ENCODE results near the gene CAMSAP1.

The CAMSAP1 gene

DNA sequence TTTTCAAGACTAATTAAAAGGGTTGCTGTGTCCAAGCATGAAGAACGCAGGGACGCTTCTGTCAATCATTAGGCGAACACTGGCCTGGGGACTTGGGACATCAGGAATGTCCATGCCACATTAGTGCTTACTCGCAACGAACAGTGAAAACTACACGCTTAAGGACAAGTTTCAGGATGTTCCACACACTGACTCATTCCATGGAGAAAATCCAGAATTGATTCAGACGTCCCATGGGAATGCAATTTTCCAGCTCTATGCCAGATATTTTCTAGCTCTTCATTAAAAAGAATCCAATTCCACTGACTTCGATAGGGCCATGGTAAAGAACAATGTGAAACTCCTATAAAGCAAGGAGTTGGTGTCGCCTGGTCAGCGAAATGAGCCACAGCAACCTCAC lies 98.2 kb downstream of the CAMSAP1 start:
- no peak for DNase-seq

GRCh38 chr9:135805422-135806022 lies 101.8 kb downstream of the CAMSAP1 start:
- DNase-seq, result peak; percentile 7

DNA sequence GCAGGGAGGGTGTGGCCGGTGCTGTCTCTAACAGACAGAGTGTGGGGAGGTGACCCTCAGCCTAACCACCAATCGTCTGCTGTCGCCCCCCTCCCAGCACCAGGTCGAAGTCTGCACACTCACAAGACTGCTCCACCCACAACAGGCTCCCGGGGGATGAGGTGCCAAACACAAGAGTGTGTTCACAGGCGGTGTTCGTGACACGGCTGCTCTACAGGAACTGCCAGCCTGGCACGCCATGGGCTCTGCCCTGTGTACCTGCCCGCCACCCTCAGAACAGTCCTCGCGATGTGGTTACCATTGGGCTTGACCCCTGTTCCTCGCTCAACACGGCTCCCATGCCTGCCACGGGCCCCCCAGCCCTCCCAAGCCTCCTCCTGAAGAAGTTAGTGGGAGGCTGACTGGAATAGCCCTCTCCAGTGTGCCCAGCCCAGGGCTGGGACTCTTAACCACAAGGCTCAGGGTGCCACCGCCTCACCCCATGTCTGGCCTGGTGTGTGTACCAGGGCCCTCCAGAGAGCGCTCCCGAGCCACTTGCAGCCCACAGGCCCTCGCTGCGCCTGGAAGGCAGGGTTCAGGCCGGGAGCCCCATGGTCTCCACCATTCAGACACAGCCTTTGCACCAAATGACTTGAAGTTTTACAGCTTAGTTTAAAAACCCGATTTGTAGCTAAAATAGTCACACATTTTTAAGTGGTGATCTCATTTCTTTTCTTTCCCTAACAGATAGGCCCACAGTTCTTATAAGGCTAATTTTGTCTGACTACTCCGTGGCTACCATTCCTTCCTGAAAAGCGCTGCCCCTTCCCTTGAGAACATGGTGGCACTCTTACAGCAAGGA lies 102.5 kb downstream of the CAMSAP1 start:
- no peak for DNase-seq

GRCh38 chr9:135803441-135803840 lies 103.9 kb downstream of the CAMSAP1 start:
- no peak for DNase-seq

GRCh38 chr9:135802876-135803419 lies 104.4 kb downstream of the CAMSAP1 start:
- no peak for DNase-seq

- no peak for DNase-seq
Measured at GRCh38 chr9:135801070-135801469, 106.3 kb downstream of the CAMSAP1 start.

GRCh38 chr9:135799261-135799660 lies 108.1 kb downstream of the CAMSAP1 start:
- no peak for DNase-seq

DNA sequence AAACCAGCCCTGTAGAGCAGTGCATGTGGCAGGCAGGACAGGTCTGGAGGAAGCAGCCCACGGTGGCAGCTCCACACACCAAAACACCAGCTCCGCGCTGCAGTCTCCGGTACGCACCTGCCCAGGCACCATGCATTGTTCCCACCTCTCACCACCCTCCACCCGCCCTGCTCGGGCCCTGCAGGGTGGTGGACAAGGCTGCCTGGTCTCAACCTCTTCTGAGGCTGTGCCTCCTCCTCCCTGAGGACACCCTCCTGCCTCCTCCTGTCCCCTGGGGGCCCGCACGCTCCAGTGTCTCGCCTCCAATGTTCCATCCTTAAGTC lies 109.1 kb downstream of the CAMSAP1 start:
- DNase-seq, result no peak

- DNase-seq, result peak; percentile 43
Measured at GRCh38 chr9:135797507-135798262, 109.7 kb downstream of the CAMSAP1 start.

DNA sequence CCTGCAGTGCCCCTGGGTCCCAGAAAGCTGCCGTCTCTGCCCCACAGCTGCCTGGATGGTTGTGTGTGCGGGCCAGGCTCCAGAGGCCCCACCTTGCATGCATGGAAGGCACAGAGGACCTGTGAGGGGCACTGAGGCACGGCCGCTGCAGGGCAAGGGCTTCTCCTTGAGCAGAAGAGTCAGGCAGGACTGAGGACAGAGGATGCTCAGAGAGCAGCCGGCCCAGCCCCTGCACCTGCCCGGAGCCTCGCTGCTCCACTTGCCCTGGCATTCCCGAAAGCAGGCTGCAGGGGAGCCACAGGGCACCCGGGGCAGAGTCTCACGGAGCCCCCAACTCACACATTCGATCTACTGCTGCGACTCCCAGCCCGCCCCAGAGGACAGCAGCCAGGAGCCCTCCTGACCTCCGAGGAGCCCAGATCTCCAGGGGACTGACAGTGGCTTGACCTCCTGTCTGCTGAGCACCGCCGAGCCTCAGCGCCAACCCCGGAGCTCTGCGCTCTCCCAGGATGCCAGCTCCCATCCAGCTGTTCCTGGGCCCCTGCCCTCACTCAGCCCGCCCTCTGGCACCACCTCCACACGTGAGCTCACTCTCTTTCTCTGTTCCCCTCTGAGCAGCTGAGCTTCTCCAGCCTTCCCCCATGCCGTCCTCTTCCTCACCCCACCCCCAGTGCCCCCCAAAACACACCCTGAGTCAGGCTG lies 110.4 kb downstream of the CAMSAP1 start:
- no peak for DNase-seq

DNA sequence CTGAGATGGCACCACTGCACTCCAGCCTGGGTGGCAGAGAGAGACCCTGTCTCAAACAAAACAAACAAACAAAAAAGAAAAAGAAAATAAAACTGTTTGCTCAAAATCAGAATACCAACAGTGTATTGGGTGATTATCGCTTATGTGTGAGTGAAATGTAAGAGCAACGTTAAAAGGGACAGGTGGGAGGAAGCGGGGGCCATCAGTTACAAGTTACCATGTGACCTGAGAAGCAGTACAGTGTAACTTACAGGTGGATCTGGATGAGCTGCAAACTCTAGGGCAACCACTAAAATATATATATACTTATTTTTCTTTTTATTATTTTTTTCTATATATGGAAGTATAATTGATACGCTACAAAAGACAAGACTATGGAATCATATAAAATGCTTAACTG lies 112.0 kb downstream of the CAMSAP1 start:
- no peak for DNase-seq

DNA sequence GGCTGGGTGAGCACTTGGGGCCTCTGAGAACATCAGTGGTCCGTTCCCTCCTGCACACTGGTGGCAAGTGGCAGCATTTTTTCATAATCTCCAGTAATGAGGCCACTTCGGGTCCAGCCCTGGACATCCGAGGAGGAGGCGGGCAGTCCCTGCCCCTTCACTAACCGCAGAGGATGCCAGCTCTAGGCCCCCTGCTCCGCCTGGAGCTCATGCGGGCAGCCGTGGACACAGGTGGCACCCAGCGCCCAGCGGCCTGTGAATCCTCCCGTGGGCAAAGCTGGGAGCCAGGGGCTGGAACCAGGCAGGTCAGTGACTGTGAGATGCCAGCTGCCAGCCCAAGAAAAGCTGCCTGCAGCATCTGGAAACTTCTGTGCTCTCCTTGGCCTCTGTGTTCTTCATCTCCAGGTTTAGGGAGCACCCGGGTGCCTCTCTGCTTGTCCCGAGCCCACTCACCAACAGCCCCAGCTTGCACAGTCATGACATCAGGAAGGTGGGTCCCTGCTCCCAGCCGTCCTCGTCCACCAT lies 112.9 kb downstream of the CAMSAP1 start:
- no peak for DNase-seq

- no peak for DNase-seq
Measured at GRCh38 chr9:135794057-135794335, 113.3 kb downstream of the CAMSAP1 start.

DNA sequence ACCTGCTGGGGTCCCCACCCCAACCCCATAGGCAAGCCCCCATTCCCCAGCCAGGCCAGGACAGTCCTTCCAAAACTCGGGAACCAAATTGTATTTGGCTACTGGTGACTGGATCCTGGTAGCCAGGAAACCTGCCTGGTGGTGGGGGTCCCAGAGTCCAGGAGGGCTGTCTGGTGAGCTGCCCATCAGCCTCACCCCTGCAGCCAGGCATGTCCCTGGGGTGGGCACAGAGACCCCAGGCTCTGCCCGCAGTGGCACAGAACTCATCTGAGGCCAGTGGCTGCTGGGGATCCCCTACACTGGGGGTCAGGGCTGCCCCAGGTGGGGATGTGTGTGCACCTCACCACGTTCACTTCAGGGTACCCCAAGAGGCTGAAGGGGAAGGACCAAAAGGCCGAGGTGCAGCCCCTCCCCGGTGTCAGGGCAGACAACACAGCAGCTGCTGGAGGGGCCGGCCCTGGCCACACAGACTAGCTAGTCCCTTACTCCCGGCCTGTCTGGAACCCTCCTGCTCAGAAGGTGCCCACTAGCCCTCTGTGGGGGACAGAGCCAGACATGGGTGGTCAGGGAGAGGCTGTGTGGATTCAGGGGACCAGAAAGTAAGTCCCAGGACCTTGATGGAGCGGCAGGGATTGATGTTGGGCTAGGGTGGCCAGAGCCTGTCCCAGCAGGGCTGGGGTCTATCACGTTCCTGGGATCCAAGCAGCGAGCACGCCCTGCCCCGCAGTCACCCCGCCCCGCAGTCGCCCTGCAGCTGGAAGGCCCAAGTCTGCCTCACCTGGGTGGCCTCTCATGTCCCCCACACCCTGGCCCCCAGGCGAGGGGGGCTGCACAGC lies 113.9 kb downstream of the CAMSAP1 start:
- no peak for DNase-seq

- DNase-seq, result no peak
Measured at GRCh38 chr9:135792268-135793128, 114.8 kb downstream of the CAMSAP1 start.

GRCh38 chr9:135791431-135792267 lies 115.7 kb downstream of the CAMSAP1 start:
- no peak for DNase-seq

GRCh38 chr9:135790850-135791249 lies 116.5 kb downstream of the CAMSAP1 start:
- no peak for DNase-seq

DNA sequence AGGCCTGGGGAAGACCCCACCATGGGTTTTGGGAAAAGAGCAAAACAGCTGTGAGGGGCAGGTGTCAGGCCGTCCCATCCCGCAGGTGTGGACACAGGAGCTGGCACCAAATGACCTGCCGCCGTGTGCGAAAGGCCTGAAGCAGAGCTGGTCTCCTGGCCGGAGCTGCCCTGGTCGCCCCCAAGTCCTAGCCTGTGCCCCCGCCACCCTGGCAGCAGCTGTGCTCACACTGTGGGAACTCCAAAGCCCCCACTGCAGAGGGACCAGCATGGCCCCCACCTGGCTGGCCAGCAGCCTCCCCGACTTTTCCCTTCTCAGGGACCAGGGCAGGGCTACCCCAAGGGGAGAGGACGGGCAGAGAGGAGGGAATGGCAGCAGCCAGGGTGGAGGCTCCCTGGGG lies 117.0 kb downstream of the CAMSAP1 start:
- DNase-seq, result no peak

GRCh38 chr9:135789838-135790291 lies 117.5 kb downstream of the CAMSAP1 start:
- no peak for DNase-seq

All from femur (tissue), 1 donor.